Measurements from ENCODE around the gene UNC93B1. TPM values are rescaled to one million over a fixed set of nuclear protein-coding genes. Genes with fewer than 3 reads are reported as not detected.
"Not testable (repeated sequence)": the region's sequence is repeated elsewhere in the genome, so short reads cannot be mapped to it uniquely, and the experiment has no call there.

The UNC93B1 gene
- polyA plus RNA-seq, 6 donors from 2014 or later = 93.5 to 149 (median 103) TPM

DNA sequence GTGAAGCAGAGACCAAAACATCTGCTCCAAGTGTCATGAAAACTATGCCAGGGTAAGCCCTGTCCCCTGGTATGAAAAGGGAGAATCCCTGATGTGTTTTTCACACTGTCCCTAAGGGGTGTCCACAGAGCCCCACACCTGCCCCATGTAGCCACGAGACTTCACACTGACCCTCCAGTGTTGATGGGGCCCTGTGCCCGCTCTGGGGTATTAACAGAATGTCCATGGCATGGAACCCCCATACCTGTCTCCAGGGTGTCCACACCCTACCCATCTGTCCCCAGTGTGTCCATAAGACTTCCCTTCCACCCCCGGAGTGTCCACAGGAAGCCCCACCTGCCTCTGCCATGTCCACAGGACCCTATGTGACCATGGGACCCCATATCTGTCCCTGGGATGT, 8.8 kb downstream of the UNC93B1 start:
- H3K27me3 Mint-ChIP-seq; DNase-seq; H3K9me3 Mint-ChIP-seq; H3K4me3 Mint-ChIP-seq; ATAC-seq (ENCODE audit: low read depth in 2 of 2): not testable (repeated sequence)
- H3K36me3 Mint-ChIP-seq = peaks cover 0 to 20% of the 10 kb centered on the region in 2 donors
- H3K4me1 Mint-ChIP-seq = peaks cover 49 to 56% (median 50%) of the 10 kb centered on the region in 3 donors
- H3K27ac Mint-ChIP-seq = peak overlapping the region in 1 of 6 donors; percentile 22

GRCh38 chr11:67994387-67994786, 9.5 kb downstream of the UNC93B1 start:
- DNase-seq; ATAC-seq (ENCODE audit: low read depth in 2 of 2); H3K9me3 Mint-ChIP-seq; H3K27me3 Mint-ChIP-seq: not testable (repeated sequence)
- H3K4me1 Mint-ChIP-seq = peaks cover 42 to 49% (median 45%) of the 10 kb centered on the region in 3 donors
- peaks cover 0 to 20% of the 10 kb centered on the region in 2 donors for H3K36me3 Mint-ChIP-seq
- peak overlapping the region in 4 of 8 donors; percentile 17 to 90 (median 66) for H3K4me3 Mint-ChIP-seq
- H3K27ac Mint-ChIP-seq = peak overlapping the region in 4 of 6 donors; percentile 70 to 87 (median 85)

- Mint-ChIP-seq H3K4me3 (peak overlapping the region in 7 of 8 donors; percentile 4 to 90 (median 62)), H3K4me1 (peaks cover 40 to 48% (median 42%) of the 10 kb centered on the region in 3 donors), H3K36me3 (peaks cover 0 to 20% of the 10 kb centered on the region in 2 donors), H3K27ac (peak overlapping the region; percentile 70 to 94 (median 86))
- not testable (repeated sequence) for H3K27me3 Mint-ChIP-seq, H3K9me3 Mint-ChIP-seq
- peak; percentile 76 to 81 for ATAC-seq (ENCODE audit: low read depth in 2 of 2)
- DNase-seq = peak; percentile 61
Observed at GRCh38 chr11:67993821-67994220, 10.1 kb downstream of the UNC93B1 start.

- H3K27me3 Mint-ChIP-seq; H3K9me3 Mint-ChIP-seq; ATAC-seq (ENCODE audit: low read depth in 2 of 2); H3K36me3 Mint-ChIP-seq; DNase-seq; H3K27ac Mint-ChIP-seq: not testable (repeated sequence)
- Mint-ChIP-seq H3K4me3 (peak overlapping the region in 1 of 8 donors; percentile 35), H3K4me1 (peaks cover 19 to 27% (median 20%) of the 10 kb centered on the region in 3 donors)
Observed at GRCh38 chr11:67991347-67992121, 12.4 kb downstream of the UNC93B1 start.

DNA sequence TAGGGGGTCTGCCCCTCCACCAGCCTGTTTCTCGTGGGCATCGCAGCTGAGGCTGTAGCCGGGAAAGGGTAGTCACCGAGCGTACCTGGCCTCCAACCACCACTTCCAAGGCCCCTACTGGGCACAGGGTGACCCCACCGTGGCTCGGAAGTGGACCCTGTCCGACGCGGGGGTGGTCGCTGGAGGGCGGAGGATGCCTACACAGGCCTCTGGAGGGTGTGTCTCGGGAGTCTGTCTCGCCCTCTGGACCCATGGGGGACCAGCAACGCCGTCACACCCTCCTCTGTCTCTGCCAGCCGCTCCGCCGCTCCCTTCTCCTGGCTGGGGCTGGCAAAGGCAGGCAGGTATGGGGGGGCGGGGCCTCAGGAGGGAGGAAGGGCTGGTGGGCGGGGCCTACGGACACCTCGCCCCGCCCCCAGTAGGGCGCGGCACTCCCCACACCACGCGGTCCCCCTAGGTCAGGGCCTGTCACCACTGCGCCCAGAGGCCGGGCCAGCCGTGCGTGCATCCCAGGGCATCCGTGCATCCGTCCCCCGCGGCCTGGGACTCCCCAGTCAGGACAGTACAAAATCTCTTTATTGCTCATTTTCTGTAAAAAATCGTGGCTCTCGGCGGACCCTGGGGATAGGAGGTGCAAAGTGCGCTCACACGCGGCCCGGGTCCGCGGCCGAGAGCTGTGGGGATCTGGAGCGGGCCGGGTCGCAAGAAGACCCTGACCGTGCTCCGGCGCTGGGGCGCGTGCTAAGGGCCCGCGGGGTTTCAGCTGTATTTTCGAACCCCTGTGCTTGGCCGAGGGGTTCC, 13.2 kb downstream of the UNC93B1 start:
- H3K4me3 Mint-ChIP-seq, DNase-seq: not testable (repeated sequence)

GRCh38 chr11:67985302-67985701, 18.6 kb downstream of the UNC93B1 start:
- not testable (repeated sequence) for ATAC-seq (ENCODE audit: low read depth in 2 of 2); H3K4me3 Mint-ChIP-seq; H3K27ac Mint-ChIP-seq; H3K36me3 Mint-ChIP-seq; H3K9me3 Mint-ChIP-seq; H3K27me3 Mint-ChIP-seq; H3K4me1 Mint-ChIP-seq; DNase-seq

More for the DNA sequence above, 13.2 kb downstream of the UNC93B1 start:
- not testable (repeated sequence) for H3K27ac Mint-ChIP-seq, H3K36me3 Mint-ChIP-seq, H3K27me3 Mint-ChIP-seq, H3K9me3 Mint-ChIP-seq
- ATAC-seq (ENCODE audit: low read depth in 2 of 2) = peak in 1 of 2 donors; percentile 50
- peaks cover 19 to 27% (median 20%) of the 10 kb centered on the region in 3 donors for H3K4me1 Mint-ChIP-seq

- H3K9me3 Mint-ChIP-seq = no peaks in the 10 kb centered on the region
- no peak overlapping the region for H3K27ac Mint-ChIP-seq
- peaks cover 0 to 4% (median 0%) of the 10 kb centered on the region in 3 donors for H3K4me1 Mint-ChIP-seq
- H3K27me3 Mint-ChIP-seq = peaks cover 0 to 7% (median 5%) of the 10 kb centered on the region in 3 donors
- DNase-seq (no peak), ATAC-seq (ENCODE audit: low read depth in 2 of 2) (no peak)
- no peak overlapping the region for H3K4me3 Mint-ChIP-seq
- no peaks in the 10 kb centered on the region for H3K36me3 Mint-ChIP-seq
Observed at GRCh38 chr11:67983951-67984350, 19.9 kb downstream of the UNC93B1 start.

DNA sequence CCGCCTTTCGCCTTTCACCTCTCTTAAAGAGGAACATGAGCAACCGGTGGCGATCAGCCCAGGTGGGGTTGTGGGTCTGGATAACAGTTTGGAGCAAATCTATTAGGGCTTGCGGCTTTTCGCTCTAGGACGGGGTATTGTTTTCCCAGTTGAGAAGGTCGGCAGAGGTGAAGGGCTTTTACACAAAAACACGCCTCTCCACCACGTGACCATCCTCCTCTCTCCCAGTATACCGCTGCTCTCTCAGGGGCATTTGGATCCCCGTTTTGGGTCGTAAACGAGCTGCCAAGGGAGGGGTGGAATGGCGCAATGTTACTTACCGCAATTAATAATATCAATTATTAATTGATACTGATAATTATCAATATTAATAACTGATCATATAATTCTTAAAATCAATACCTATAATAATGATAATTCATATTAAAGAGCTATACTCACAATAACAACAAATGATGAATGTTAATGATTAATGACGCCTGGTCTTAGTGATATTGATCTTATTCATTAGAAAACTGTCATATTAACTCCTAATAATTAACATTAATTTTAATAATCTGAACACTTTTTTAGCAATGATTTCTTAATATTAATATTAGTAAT, 21.5 kb downstream of the UNC93B1 start:
- not testable (repeated sequence) for H3K9me3 Mint-ChIP-seq; DNase-seq; H3K36me3 Mint-ChIP-seq; ATAC-seq (ENCODE audit: low read depth in 2 of 2); H3K4me3 Mint-ChIP-seq; H3K4me1 Mint-ChIP-seq; H3K27ac Mint-ChIP-seq
- peaks cover 6 to 18% (median 11%) of the 10 kb centered on the region in 3 donors for H3K27me3 Mint-ChIP-seq

DNA sequence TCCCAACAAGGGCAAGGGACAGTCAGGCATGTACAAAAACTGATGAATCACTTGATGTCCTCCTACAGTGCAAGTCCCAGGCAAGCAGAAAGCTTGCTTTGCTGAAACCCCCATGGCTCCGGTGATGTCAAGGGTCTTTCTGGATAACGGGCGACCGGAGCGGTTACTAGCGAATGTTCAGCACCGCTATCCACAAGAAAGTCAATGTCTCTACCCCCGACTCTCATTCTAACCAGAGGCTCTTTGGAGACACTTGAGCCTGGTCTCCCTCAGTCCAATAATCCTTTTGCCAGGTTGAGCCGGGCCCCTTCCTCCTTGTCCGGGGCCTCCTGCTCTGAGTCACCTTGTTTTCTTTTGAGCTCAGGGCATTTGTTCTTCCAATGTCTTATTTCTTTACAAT, 22.7 kb downstream of the UNC93B1 start:
- peaks cover 15 to 23% (median 15%) of the 10 kb centered on the region in 3 donors for H3K27me3 Mint-ChIP-seq
- not testable (repeated sequence) for H3K9me3 Mint-ChIP-seq; DNase-seq; H3K4me3 Mint-ChIP-seq; H3K27ac Mint-ChIP-seq; ATAC-seq (ENCODE audit: low read depth in 2 of 2); H3K4me1 Mint-ChIP-seq; H3K36me3 Mint-ChIP-seq

DNA sequence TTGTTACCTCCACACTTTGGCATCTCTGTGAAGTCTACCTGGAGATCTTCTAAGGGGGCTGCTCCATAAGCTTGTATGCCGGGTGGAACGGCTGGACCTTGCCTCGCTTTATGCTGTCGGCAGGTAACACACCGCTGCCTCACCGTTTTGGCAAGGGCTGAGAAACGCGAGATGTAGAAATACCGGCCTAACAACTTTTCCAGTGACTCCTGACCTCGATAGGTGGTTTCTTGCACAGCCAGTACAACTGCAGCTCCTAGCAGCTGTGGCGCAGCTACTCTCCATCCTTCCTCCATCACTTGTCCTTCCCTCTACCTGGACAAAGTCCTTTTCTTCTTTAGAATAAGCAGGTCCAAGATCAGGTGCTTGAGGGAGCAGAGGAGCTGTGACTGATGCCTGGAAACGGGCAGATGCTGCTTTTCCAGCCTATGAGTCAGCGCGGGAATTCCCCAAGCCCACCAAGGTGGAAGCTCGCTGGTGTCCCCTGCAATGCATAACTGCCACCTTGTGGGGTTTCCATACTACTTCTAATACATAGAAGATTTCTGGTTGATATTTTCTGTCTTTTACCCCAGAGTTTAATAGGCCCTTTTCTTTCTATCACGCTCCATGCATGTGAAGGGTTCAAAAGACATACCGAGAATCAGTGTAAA, 25.0 kb downstream of the UNC93B1 start:
- not testable (repeated sequence) for DNase-seq; ATAC-seq (ENCODE audit: low read depth in 2 of 2); H3K27ac Mint-ChIP-seq; H3K4me1 Mint-ChIP-seq; H3K9me3 Mint-ChIP-seq; H3K36me3 Mint-ChIP-seq; H3K4me3 Mint-ChIP-seq
- peaks cover 22 to 32% (median 26%) of the 10 kb centered on the region in 3 donors for H3K27me3 Mint-ChIP-seq

DNA sequence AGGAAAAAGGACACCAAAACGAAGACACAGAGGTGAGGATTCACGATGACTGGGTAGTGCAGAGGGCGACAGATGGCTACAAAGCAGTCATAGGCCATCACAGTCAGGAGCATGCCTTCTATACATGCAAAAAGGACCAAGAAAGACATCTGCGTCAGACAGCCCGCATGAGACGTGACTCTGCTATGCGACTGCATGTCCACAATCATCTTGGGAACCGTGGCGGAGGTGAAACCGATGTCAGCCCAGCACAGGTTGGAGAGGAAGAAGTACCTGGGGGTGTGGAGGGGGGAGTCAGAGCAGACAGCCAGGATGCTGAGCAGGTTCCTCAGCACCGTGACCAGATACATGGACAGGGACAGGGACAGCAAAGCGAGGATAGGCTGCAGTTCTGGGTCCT, 29.2 kb downstream of the UNC93B1 start:
- ATAC-seq (ENCODE audit: low read depth in 2 of 2); H3K9me3 Mint-ChIP-seq; DNase-seq; H3K4me1 Mint-ChIP-seq; H3K27ac Mint-ChIP-seq; H3K36me3 Mint-ChIP-seq: not testable (repeated sequence)
- Mint-ChIP-seq H3K27me3 (peaks cover 22 to 63% (median 33%) of the 10 kb centered on the region in 3 donors), H3K4me3 (peak overlapping the region in 1 of 8 donors; percentile 70)

DNA sequence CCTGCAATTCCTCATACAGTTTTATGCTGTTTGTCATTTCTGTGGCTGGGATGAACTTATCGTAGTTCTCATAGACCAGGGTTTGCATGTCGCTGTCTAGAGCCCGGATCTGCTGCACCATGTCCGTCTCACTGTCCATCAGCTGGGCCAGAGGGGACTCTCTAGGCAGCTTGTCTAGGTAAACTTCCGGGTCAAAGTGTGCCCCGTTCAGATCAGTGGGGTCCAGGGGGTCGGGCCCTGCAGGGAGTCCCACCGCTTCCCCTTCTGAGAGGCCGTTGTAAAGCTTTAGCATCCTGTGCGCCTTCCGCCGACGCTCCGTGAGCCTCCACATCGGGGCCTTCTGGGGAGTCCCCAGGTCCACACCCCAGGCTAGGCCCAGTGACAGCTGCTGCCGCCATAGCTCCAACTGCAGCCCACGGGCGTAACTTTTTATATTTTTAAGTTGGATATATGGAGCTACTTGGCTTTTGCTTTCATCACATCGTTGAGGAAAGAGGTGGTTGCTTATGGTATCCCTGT, 38.0 kb downstream of the UNC93B1 start:
- not testable (repeated sequence) for H3K27ac Mint-ChIP-seq; DNase-seq; H3K4me1 Mint-ChIP-seq; H3K4me3 Mint-ChIP-seq; ATAC-seq (ENCODE audit: low read depth in 2 of 2); H3K36me3 Mint-ChIP-seq
- Mint-ChIP-seq H3K27me3 (peaks cover 6 to 35% (median 21%) of the 10 kb centered on the region in 3 donors), H3K9me3 (peaks cover 4 to 12% (median 7%) of the 10 kb centered on the region in 7 donors)

DNA sequence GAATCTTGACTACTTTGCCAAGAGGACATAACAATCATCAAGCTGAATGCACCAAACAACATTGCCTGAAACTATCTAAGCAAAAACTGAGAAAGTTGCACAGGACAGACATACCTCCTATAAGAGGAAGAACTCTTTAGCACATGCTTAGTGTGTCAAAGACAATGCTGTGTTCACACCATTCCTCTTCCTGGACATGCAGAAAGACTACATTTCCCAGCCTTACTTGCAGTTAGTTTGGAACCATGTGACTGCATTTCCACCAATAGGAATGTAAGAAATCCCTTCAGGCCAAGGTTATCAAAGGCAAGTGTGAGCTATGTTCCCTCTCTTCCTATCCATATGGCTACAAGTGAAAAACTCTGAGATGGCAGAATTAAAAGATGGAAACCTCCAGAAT, 39.2 kb downstream of the UNC93B1 start:
- Mint-ChIP-seq H3K9me3 (peaks cover 4 to 12% (median 7%) of the 10 kb centered on the region in 7 donors), H3K27me3 (peaks cover 8 to 32% (median 25%) of the 10 kb centered on the region in 3 donors)
- not testable (repeated sequence) for DNase-seq; H3K4me3 Mint-ChIP-seq; H3K27ac Mint-ChIP-seq; ATAC-seq (ENCODE audit: low read depth in 2 of 2); H3K36me3 Mint-ChIP-seq; H3K4me1 Mint-ChIP-seq
